ENCODE data around the gene CNOT6L. TPM values are rescaled to one million over a fixed set of nuclear protein-coding genes. Genes with fewer than 3 reads are reported as not detected.
"Not testable (repeated sequence)": the region's sequence is repeated elsewhere in the genome, so short reads cannot be mapped to it uniquely, and the experiment has no call there.

CNOT6L gene
- total RNA-seq, 1 donor from 2014 or later, result 30.2 TPM

GRCh38 chr4:77782102-77782835 lies 36.9 kb downstream of the CNOT6L start:
- peaks cover 6% of the 10 kb centered on the region for H3K4me1 Mint-ChIP-seq
- TF ChIP-seq, protein P1, sequence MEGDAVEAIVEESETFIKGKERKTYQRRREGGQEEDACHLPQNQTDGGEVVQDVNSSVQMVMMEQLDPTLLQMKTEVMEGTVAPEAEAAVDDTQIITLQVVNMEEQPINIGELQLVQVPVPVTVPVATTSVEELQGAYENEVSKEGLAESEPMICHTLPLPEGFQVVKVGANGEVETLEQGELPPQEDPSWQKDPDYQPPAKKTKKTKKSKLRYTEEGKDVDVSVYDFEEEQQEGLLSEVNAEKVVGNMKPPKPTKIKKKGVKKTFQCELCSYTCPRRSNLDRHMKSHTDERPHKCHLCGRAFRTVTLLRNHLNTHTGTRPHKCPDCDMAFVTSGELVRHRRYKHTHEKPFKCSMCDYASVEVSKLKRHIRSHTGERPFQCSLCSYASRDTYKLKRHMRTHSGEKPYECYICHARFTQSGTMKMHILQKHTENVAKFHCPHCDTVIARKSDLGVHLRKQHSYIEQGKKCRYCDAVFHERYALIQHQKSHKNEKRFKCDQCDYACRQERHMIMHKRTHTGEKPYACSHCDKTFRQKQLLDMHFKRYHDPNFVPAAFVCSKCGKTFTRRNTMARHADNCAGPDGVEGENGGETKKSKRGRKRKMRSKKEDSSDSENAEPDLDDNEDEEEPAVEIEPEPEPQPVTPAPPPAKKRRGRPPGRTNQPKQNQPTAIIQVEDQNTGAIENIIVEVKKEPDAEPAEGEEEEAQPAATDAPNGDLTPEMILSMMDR (conservative IDR thresholded peaks at IDR 0.05), result no peak
- H3K27ac Mint-ChIP-seq (ENCODE audit: unreplicated experiment), result no peak overlapping the region
- DNase-seq (ENCODE audit: low read depth, low spot score), result no peak
- no peaks in the 10 kb centered on the region for H3K9me3 Mint-ChIP-seq
- H3K36me3 Mint-ChIP-seq (ENCODE audit: low read depth), result no peaks in the 10 kb centered on the region
- H3K27me3 Mint-ChIP-seq (ENCODE audit: low read depth), result no peaks in the 10 kb centered on the region
- no peak overlapping the region for H3K4me3 Mint-ChIP-seq

DNA sequence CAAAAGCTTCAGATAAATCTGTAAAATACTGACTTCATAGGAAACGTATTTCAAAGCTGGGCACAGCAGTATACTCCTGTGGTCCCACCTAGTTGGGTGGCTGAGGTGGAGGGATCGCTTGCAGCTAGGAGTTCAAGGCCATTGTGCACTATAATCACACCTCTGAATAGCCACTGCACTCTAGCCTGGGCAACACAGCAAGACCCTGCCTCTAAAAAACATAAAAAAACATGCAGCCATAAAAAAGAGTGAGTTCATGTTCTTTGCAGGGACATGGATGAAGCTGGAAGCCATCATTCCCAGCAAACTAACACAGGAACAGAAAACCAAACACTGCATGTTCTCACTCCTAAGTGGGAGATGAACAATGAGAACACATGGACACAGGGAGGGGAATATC lies 38.4 kb downstream of the CNOT6L start:
- not testable (repeated sequence) for H3K4me3 Mint-ChIP-seq; H3K9me3 Mint-ChIP-seq; DNase-seq (ENCODE audit: low read depth, low spot score); H3K36me3 Mint-ChIP-seq (ENCODE audit: low read depth); H3K27ac Mint-ChIP-seq (ENCODE audit: unreplicated experiment); H3K27me3 Mint-ChIP-seq (ENCODE audit: low read depth)
- peaks cover 16% of the 10 kb centered on the region for H3K4me1 Mint-ChIP-seq

DNA sequence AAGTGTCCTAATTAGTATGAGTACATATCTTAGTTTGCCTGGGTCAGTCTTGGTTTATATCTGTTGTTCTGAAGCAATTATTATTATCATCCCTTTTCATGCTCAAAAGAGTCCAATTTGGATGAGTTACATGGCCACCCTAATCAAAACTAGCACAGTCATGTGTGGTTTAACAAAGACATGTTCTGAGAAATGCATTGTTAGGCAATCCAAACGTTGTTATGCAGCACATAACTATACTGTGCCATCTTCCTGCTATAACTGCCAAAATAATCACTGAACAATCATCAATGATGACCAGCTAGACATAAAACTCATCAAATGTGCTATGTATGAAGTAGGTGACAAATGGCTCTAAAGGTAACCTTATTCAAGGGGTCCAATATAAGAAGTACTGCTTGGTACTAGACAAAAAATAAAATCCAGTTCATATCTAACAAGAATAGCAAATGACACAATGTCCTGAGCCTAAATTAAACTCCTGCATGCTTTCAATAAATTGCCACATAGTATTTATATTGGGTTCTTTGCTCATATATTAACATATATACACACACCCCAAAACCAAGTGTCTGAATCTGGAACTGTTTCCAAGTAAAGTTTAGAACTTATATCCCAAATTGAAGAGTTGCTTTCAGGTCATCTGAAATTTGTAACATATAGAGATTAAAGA lies 41.9 kb downstream of the CNOT6L start:
- H3K27ac Mint-ChIP-seq (ENCODE audit: unreplicated experiment), result no peak overlapping the region
- H3K27me3 Mint-ChIP-seq (ENCODE audit: low read depth), result no peaks in the 10 kb centered on the region
- no peaks in the 10 kb centered on the region for H3K36me3 Mint-ChIP-seq (ENCODE audit: low read depth)
- no peaks in the 10 kb centered on the region for H3K9me3 Mint-ChIP-seq
- TF ChIP-seq, protein P1 (conservative IDR thresholded peaks at IDR 0.05), result no peak
- peaks cover 12% of the 10 kb centered on the region for H3K4me1 Mint-ChIP-seq
- H3K4me3 Mint-ChIP-seq, result no peak overlapping the region
- DNase-seq (ENCODE audit: low read depth, low spot score), result no peak

DNA sequence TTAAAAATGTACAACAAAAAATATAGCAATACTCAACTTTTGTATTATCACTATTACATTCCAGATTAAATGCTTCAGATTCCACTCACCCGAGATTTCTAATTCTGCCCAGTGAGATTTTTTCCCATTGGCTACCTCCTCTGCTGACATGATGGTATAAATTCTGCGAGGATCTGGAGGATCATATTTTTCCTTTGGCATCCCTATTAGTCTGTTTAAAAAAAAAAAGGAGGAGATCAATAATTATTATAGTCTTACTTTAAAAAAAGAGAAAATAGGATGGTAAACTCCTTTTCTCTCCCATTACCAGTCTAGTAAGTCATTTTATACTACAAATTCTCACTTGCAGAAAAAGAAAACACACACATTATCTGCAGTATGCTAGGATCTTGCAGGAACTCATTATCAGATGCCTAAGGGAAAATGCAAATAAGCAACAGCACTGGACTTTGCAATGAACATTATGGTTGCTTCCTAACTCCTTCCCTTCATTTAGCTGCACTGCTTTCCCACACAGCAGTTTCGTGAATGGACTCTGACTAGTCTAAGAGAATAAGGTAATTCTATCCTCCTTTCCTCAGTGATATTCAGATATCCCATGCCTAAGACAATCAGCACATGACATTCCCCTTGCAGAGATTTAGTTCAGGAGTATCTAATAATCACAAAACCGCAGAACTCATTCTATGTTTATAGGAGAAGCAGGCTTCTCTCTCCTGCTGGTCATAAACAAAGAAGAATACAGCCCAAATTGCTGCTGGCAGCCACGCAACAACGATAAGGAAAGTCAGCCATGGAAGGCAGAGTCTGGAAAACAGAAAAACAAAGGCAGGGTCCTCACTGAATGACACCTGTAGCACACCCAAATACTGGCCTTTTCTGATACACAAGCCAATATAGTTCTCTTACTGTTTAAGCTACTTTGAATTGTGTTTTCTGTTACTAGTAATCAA lies 42.7 kb downstream of the CNOT6L start:
- DNase-seq (ENCODE audit: low read depth, low spot score), result no peak
- Mint-ChIP-seq H3K9me3 (no peaks in the 10 kb centered on the region), H3K4me3 (no peak overlapping the region), H3K27me3 (ENCODE audit: low read depth) (no peaks in the 10 kb centered on the region), H3K27ac (ENCODE audit: unreplicated experiment) (no peak overlapping the region), H3K4me1 (peaks cover 12% of the 10 kb centered on the region), H3K36me3 (ENCODE audit: low read depth) (no peaks in the 10 kb centered on the region)
- TF ChIP-seq, protein P1 (conservative IDR thresholded peaks at IDR 0.05), result no peak

GRCh38 chr4:77773101-77773500 lies 46.1 kb downstream of the CNOT6L start:
- TF ChIP-seq, protein P1 (conservative IDR thresholded peaks at IDR 0.05), result no peak
- Mint-ChIP-seq H3K27ac (ENCODE audit: unreplicated experiment) (no peak overlapping the region), H3K36me3 (ENCODE audit: low read depth) (no peaks in the 10 kb centered on the region), H3K9me3 (no peaks in the 10 kb centered on the region), H3K4me3 (no peak overlapping the region), H3K4me1 (peaks cover 12% of the 10 kb centered on the region), H3K27me3 (ENCODE audit: low read depth) (no peaks in the 10 kb centered on the region)
- no peak for DNase-seq (ENCODE audit: low read depth, low spot score)

Data from neural crest cell (in vitro differentiated cells).